Suprapubic skin (tissue), 4 donors: ENCODE data around the gene CDHR3. TPM values are rescaled to one million over a fixed set of nuclear protein-coding genes. Genes with fewer than 3 reads are reported as not detected.

ENCODE experiments used
- DNase-seq, 2 donors: peaks; one replicate each; pipeline ENCODE4 v3.0.0-alpha.2; 2019; ENCODE audit warnings: low spot score in 2 of 2
- H3K27ac ChIP-seq: fragments of 200-600 bp; sonication (generic); one replicate; pipeline ENCODE4 v1.5.1; 2019
- H3K27me3 ChIP-seq: fragments of 200-600 bp; sonication (generic); one replicate; pipeline ENCODE4 v1.5.1; 2019
- H3K36me3 ChIP-seq: fragments of 200-600 bp; sonication (generic); one replicate; pipeline ENCODE4 v1.5.1; 2019
- H3K4me1 ChIP-seq: fragments of 200-600 bp; sonication (generic); one replicate; pipeline ENCODE4 v1.5.1; 2019
- H3K4me3 ChIP-seq: fragments of 200-600 bp; sonication (generic); one replicate; pipeline ENCODE4 v1.5.1; 2019; ENCODE audit warnings: mild to moderate bottlenecking
- H3K9me3 ChIP-seq: fragments of 200-600 bp; sonication (generic); one replicate; pipeline ENCODE4 v1.5.1; 2019
- CTCF ChIP-seq, 2 donors: fragments of 200-600 bp in 1 of 2; fragments of 450-650 bp in 1 of 2; sonication (generic) in 1 of 2; IDR thresholded peaks; one replicate each; pipeline ENCODE4 v1.5.1; 2016 to 2019; ENCODE audit warnings: antibody characterized with exemption in 2 of 2, mild to moderate bottlenecking in 1 of 2, moderate library complexity in 1 of 2
- EP300 ChIP-seq: sonication (generic); formaldehyde crosslinking; IDR thresholded peaks from one replicate; pipeline ENCODE4 v1.6.1; 2017; ENCODE audit warnings: antibody characterized with exemption
- POLR2A ChIP-seq, 2 donors: fragments of 450-650 bp; IDR thresholded peaks; one replicate each; pipeline ENCODE4 v1.6.1; 2017; ENCODE audit warnings: antibody characterized with exemption in 2 of 2, mild to moderate bottlenecking in 2 of 2, moderate library complexity in 2 of 2
- POLR2AphosphoS5 ChIP-seq, 3 donors: sonication (generic); formaldehyde crosslinking; IDR thresholded peaks; one replicate each; pipeline ENCODE4 v1.6.1; 2017; ENCODE audit warnings: antibody characterized with exemption in 3 of 3
- WGBS: methylation state at CpG from one replicate; pipeline ENCODE4 v1.1.5; 2018; 5-methylcytosine and 5-hydroxymethylcytosine counted together
- total RNA-seq, 4 donors: library from RNA; depleted of rRNA; stranded (reverse); fragments of >200 nt; gene quantifications; one replicate each; pipeline ENCODE4 v1.1.0, GENCODE V29; 2016

The CDHR3 gene
- total RNA-seq, 4 donors from 2014 or later, result 1.3 to 6.5 (median 2.7) TPM

DNA sequence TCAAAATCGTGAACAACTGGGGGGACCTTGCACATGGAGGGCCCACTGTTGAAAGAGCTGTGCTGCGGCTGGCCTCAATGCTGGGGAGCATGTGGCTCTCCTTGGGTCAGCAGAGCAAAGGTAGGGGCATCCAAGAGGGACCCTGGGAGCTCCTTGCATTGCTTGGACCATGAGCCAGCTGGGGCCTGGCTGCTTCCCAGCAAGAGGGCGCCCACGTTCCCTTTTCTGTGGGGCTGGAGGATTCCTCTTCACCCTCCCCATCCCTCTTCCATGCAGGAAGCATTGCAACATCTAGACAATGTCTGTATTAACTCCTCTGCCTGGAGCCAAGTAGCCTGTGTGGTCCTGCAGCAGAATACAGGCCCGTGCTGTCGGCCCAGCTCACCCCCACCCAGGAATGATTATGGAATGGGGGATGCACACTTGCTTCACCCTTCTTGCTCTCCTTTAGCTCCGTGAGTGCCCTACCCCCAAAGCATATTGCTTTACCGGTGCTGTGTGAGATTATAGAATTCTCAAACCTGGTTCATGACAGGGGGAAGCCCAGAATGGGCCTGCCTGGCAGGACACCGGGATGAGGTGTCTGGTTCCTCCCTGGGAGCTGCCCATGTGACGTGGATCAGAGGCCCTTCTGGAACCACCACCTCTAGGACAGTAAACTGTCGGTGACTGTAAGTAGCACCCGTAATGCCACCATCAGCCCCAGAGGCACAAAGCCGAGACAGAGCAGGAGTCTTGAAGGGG, 87.1 kb downstream of the CDHR3 start:
- no peaks in the 10 kb centered on the region for H3K36me3 ChIP-seq
- WGBS, result 54% methylated on average over 8 of the region's 13 CpGs
- no peak overlapping the region for H3K4me3 ChIP-seq
- peaks cover 46% of the 10 kb centered on the region for H3K4me1 ChIP-seq
- TF ChIP-seq POLR2A (IDR thresholded peaks at IDR 0.05), result no peak
- TF ChIP-seq CTCF (IDR thresholded peaks at IDR 0.05), result no peak
- TF ChIP-seq POLR2AphosphoS5 (IDR thresholded peaks at IDR 0.05), result no peak
- TF ChIP-seq EP300, result no peak
- H3K9me3 ChIP-seq, result no peaks in the 10 kb centered on the region
- H3K27me3 ChIP-seq, result no peaks in the 10 kb centered on the region
- no peak for DNase-seq
- H3K27ac ChIP-seq, result peak overlapping the region; percentile 72

DNA sequence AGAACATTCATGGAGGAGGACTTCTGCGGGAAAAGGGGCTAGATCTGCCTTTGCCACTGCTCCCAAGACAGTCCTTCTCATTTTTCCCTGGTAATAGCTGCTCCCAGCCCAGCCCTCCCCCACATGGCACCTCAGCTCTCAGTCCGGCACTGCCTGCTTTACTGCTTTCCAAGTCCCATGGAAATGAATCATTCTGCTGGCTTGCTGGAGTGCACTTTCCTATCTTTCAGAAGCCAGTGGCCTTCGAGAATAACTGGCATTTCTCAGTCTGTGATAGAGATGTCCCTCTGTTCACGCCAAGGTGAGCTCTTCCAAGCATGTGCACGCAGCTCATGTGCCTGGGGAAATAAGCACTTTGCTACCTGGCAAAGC, 87.7 kb downstream of the CDHR3 start:
- peaks cover 46% of the 10 kb centered on the region for H3K4me1 ChIP-seq
- TF ChIP-seq EP300 (no peak), POLR2A (IDR thresholded peaks at IDR 0.05) (no peak), CTCF (IDR thresholded peaks at IDR 0.05) (no peak), POLR2AphosphoS5 (IDR thresholded peaks at IDR 0.05) (no peak)
- no peak overlapping the region for H3K4me3 ChIP-seq
- H3K9me3 ChIP-seq, result no peaks in the 10 kb centered on the region
- H3K36me3 ChIP-seq, result no peaks in the 10 kb centered on the region
- WGBS, result 27% methylated on average over 5 of the region's 5 CpGs
- H3K27ac ChIP-seq, result peak overlapping the region; percentile 72
- DNase-seq, result no peak
- no peaks in the 10 kb centered on the region for H3K27me3 ChIP-seq

- no peak overlapping the region for H3K4me3 ChIP-seq
- WGBS, result 94% methylated on average over 2 of the region's 2 CpGs
- DNase-seq, result no peak
- H3K36me3 ChIP-seq, result no peaks in the 10 kb centered on the region
- H3K4me1 ChIP-seq, result peaks cover 53% of the 10 kb centered on the region
- H3K27me3 ChIP-seq, result no peaks in the 10 kb centered on the region
- H3K27ac ChIP-seq, result no peak overlapping the region
- H3K9me3 ChIP-seq, result no peaks in the 10 kb centered on the region
- TF ChIP-seq EP300 (no peak), POLR2A (IDR thresholded peaks at IDR 0.05) (no peak), POLR2AphosphoS5 (IDR thresholded peaks at IDR 0.05) (no peak), CTCF (IDR thresholded peaks at IDR 0.05) (no peak)
Measured at GRCh38 chr7:106052681-106053080, 89.6 kb downstream of the CDHR3 start.

- DNase-seq, result no peak
- WGBS, result 90% methylated on average over 5 of the region's 5 CpGs
- Histone ChIP-seq H3K27me3 (no peaks in the 10 kb centered on the region), H3K4me1 (peaks cover 53% of the 10 kb centered on the region), H3K27ac (no peak overlapping the region), H3K4me3 (no peak overlapping the region), H3K9me3 (no peaks in the 10 kb centered on the region), H3K36me3 (no peaks in the 10 kb centered on the region)
- TF ChIP-seq POLR2A (IDR thresholded peaks at IDR 0.05) (no peak), CTCF (IDR thresholded peaks at IDR 0.05) (no peak), POLR2AphosphoS5 (IDR thresholded peaks at IDR 0.05) (no peak), EP300 (no peak)
Measured at GRCh38 chr7:106053109-106053508, 90.0 kb downstream of the CDHR3 start.

GRCh38 chr7:106054156-106054910, 91.3 kb downstream of the CDHR3 start:
- H3K4me1 ChIP-seq, result peaks cover 52% of the 10 kb centered on the region
- no peak for TF ChIP-seq EP300
- TF ChIP-seq POLR2A (IDR thresholded peaks at IDR 0.05), result no peak
- no peak for TF ChIP-seq CTCF (IDR thresholded peaks at IDR 0.05)
- TF ChIP-seq POLR2AphosphoS5 (IDR thresholded peaks at IDR 0.05), result no peak
- H3K27ac ChIP-seq, result no peak overlapping the region
- no peaks in the 10 kb centered on the region for H3K9me3 ChIP-seq
- no peaks in the 10 kb centered on the region for H3K36me3 ChIP-seq
- H3K4me3 ChIP-seq, result no peak overlapping the region
- 96% methylated on average over 11 of the region's 11 CpGs for WGBS
- H3K27me3 ChIP-seq, result no peaks in the 10 kb centered on the region
- no peak for DNase-seq
